AG04450 (cell line): ENCODE measurements around the gene PLA2G4C. TPM values are rescaled to one million over a fixed set of nuclear protein-coding genes. Genes with fewer than 3 reads are reported as not detected.

Source experiments
- CTCF ChIA-PET: fragments of 300-600, 350-600 bp; formaldehyde crosslinking; extraction: SDS; loops from one replicate; lab custom pipeline; 2022; ENCODE audit warnings: antibody characterized with exemption, inconsistent platforms; lab: Charles Lee
- POLR2A ChIA-PET: fragments of 350-600 bp; formaldehyde crosslinking; extraction: SDS; loops from one replicate; lab custom pipeline; 2021; ENCODE audit warnings: antibody characterized with exemption, inconsistent platforms; lab: Yijun Ruan, JAX
- DNase-seq: peaks from one replicate; pipeline ENCODE4 v3.0.0-alpha.2; 2011; ENCODE audit warnings: low read depth, low spot score
- H3K27ac ChIP-seq: one replicate; pipeline ENCODE4 v1.5.1; 2012; ENCODE audit warnings: low read depth, low read length, control low read depth
- H3K27me3 ChIP-seq: one replicate; pipeline ENCODE4 v1.6.0; 2012; ENCODE audit warnings: low read length; ENCODE audit not compliant: control insufficient read depth, insufficient read depth
- H3K4me3 ChIP-seq: 2 replicates; pipeline ENCODE4 v1.5.1; 2011; ENCODE audit warnings: mild to moderate bottlenecking, low read depth, low read length, control low read depth
- H3K9me3 ChIP-seq: 2 replicates; pipeline ENCODE4 v1.5.1; 2012; ENCODE audit warnings: low read length; ENCODE audit not compliant: control insufficient read depth, insufficient read depth
- polyA minus RNA-seq: library from RNA; depleted of rRNA, polyadenylated mRNA; stranded (reverse); fragments of >200 nt; gene quantifications from 2 replicates; pipeline ENCODE4 v1.2.3, GENCODE V29; 2011; rRNA and poly(A)+ RNA removed
- polyA plus RNA-seq: library from polyadenylated mRNA; depleted of rRNA; stranded (reverse); fragments of >200 nt; gene quantifications from 2 replicates; pipeline ENCODE4 v1.2.3, GENCODE V29; 2011; rRNA removed
- TF ChIP-seq, protein P1 (sequence below): IDR thresholded peaks from 2 replicates; pipeline ENCODE4 v1.5.1; 2011; ENCODE audit warnings: low read depth, low read length, control low read depth, inconsistent platforms

The PLA2G4C gene, protein sequence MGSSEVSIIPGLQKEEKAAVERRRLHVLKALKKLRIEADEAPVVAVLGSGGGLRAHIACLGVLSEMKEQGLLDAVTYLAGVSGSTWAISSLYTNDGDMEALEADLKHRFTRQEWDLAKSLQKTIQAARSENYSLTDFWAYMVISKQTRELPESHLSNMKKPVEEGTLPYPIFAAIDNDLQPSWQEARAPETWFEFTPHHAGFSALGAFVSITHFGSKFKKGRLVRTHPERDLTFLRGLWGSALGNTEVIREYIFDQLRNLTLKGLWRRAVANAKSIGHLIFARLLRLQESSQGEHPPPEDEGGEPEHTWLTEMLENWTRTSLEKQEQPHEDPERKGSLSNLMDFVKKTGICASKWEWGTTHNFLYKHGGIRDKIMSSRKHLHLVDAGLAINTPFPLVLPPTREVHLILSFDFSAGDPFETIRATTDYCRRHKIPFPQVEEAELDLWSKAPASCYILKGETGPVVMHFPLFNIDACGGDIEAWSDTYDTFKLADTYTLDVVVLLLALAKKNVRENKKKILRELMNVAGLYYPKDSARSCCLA
- polyA plus RNA-seq (8.0 and 10.4 TPM in 2 replicates), polyA minus RNA-seq (6.4 and 7.4 TPM in 2 replicates)

DNA sequence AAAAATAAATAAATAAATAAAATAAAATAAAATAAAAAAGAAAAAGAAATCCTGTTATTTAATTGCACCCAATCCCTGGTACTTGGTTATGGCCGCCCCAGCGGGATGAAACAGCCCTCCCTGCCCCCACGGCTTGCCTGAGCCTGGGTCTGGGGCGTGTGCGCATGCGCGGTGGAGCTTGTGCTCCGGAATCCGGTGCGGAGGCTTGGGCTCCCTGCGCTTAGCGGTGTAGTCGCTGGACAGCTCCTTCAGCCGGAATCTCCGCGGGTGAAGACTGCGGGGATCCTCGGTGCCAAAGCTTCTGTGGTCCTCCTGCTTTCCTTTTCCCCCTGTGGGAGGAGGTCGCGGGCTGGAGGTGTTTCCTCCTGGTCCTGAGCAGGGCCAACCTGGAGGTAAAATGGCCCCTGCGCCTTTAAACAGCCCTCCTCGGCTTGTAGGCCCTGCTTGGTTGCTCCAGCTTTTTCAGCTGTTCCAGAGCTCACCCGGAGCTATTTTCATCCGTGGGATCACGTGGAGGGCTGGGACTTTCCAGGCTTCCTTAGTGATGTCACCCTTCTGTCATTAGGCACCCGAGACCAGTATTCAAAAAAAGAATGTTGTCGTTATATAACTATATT lies at the start of gene PLA2G4C:
Gene PLA2G4C (minus strand): TSS at position 468 of the 617 bp plus-strand sequence. CDS start 4,288 bp downstream, outside the sequence.
- peak within 1 kb of the TSS; percentile 100 for H3K27ac ChIP-seq
- H3K27me3 ChIP-seq = no peaks in the 10 kb centered on the region
- ChIA-PET CTCF (interaction anchor here (1.0 to 1.8 kb wide), 7 partner anchors 9 to 181 kb away, joined by 3 to 10 read pairs (median 4); no protein-coding TSS in a partner anchor), POLR2A (interaction anchor here (0.8 to 1.4 kb wide), 4 partner anchors 10 to 93 kb away, joined by 3 to 11 read pairs (median 3); no protein-coding TSS in a partner anchor)
- TF ChIP-seq, protein P1, sequence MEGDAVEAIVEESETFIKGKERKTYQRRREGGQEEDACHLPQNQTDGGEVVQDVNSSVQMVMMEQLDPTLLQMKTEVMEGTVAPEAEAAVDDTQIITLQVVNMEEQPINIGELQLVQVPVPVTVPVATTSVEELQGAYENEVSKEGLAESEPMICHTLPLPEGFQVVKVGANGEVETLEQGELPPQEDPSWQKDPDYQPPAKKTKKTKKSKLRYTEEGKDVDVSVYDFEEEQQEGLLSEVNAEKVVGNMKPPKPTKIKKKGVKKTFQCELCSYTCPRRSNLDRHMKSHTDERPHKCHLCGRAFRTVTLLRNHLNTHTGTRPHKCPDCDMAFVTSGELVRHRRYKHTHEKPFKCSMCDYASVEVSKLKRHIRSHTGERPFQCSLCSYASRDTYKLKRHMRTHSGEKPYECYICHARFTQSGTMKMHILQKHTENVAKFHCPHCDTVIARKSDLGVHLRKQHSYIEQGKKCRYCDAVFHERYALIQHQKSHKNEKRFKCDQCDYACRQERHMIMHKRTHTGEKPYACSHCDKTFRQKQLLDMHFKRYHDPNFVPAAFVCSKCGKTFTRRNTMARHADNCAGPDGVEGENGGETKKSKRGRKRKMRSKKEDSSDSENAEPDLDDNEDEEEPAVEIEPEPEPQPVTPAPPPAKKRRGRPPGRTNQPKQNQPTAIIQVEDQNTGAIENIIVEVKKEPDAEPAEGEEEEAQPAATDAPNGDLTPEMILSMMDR = no peak
- peak within 1 kb of the TSS; percentile 73 for H3K4me3 ChIP-seq
- DNase-seq = peak; percentile 82
- no peaks in the 10 kb centered on the region; the same call in 1 of the 2 replicates for H3K9me3 ChIP-seq

DNA sequence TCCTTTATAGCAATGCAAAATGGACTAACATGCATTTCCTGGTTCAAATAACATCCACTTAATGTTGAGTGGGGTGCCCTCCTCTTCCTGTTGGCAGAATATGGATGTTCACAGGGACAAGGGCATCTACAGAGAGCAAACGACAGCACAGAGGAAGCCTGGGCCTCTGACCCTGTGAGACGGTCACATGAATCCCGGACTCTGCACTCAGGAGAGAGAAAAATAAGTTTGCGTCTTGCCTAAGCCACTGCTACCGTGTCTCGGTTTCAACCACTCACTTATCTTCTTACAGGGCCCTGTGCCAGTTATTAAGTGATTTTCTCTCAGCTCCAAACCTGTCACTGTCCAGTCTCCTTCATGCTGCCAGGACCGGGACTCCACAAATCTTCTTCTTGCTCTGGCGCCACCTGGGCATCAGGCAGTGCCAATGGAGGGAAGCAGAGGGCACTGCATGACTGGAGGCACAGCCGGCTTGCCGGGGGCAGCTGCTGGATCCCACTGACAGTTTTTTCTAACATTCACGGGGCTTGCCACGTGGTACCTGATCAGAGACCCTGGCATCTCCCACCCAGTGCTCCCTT lies 47.7 kb upstream of the PLA2G4C start:
- POLR2A ChIA-PET = interaction anchor here (0.6 kb wide), 1 partner anchor 33 kb away, joined by 3 read pairs; no protein-coding TSS in a partner anchor
- no peaks in the 10 kb centered on the region for H3K27me3 ChIP-seq
- no peak overlapping the region for H3K4me3 ChIP-seq
- no peak overlapping the region for H3K27ac ChIP-seq
- CTCF ChIA-PET = interaction anchor here (0.7 kb wide), 1 partner anchor 20 kb away, joined by 3 read pairs; no protein-coding TSS in a partner anchor
- DNase-seq = no peak
- H3K9me3 ChIP-seq = no peaks in the 10 kb centered on the region
- TF ChIP-seq, protein P1 = no peak

DNA sequence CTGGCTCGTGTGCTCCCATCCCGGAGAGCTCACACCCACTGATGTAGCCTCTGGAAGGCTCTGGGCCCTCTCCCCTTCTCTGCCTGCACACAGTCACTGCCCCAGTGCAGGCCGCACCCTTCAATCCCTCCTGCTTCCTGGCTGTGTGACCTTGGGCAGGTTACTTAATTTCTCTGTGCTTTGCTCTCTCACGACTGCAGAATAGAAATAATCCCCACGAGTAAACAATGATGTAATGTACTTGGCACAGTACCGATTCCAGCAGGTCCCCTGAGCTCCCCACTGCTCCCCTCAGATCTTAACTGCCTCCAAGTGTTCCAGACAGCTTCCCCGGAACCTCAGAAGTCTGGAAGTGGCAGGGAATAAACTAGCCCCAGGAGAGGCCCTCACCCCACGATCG lies 43.4 kb upstream of the PLA2G4C start:
- Histone ChIP-seq H3K27me3 (no peaks in the 10 kb centered on the region), H3K4me3 (no peak overlapping the region), H3K27ac (peak overlapping the region; percentile 11), H3K9me3 (no peaks in the 10 kb centered on the region)
- TF ChIP-seq, protein P1 = no peak
- POLR2A ChIA-PET = no interaction called here
- DNase-seq = no peak
- CTCF ChIA-PET = interaction anchor here (0.8 to 7.8 kb wide), 4 partner anchors 44 to 191 kb away, joined by 3 to 127 read pairs (median 12); partner anchors contain the start of gene PLA2G4C

DNA sequence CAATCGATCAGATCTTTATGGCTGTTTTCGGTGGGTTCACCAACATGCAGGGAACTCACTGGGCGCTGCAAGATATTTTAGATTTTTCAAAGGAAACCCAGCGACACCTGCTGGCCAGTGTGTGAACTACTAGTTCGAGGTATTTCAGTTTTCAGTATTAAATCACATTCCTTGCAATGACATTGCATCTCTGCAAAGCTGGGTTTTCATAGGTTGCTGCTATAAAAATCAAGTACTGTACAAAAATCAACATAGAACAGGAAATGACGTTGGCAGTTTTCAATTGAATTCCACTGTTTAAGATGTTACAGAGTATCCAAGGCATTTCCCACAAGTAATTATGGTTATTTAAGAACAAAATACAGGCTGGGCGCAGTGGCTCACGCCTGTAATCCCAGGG lies 41.9 kb upstream of the PLA2G4C start:
- Histone ChIP-seq H3K9me3 (no peaks in the 10 kb centered on the region), H3K27ac (no peak overlapping the region), H3K27me3 (no peaks in the 10 kb centered on the region), H3K4me3 (no peak overlapping the region)
- ChIA-PET CTCF (interaction anchor here (0.6 to 7.8 kb wide), 15 partner anchors 9 to 190 kb away, joined by 3 to 127 read pairs (median 5); partner anchors contain the start of genes PLA2G4C and ZSWIM9), POLR2A (no interaction called here)
- DNase-seq = peak; percentile 33
- TF ChIP-seq, protein P1 = peak; percentile 80
